ENCODE data around the gene CEP170. TPM values are rescaled to one million over a fixed set of nuclear protein-coding genes. Genes with fewer than 3 reads are reported as not detected.

Gene CEP170
- polyA plus RNA-seq, 6 donors from 2014 or later, result 16.6 to 36.0 (median 23.2) TPM

GRCh38 chr1:243261390-243261789 is 6.3 kb upstream of the CEP170 start:
- ATAC-seq (ENCODE audit: low read depth in 2 of 2) (no peak), DNase-seq (no peak)
- Mint-ChIP-seq H3K4me1 (peaks cover 9 to 41% (median 16%) of the 10 kb centered on the region in 3 donors), H3K27ac (peak overlapping the region in 1 of 6 donors; percentile 15), H3K36me3 (no peaks in the 10 kb centered on the region), H3K27me3 (no peaks in the 10 kb centered on the region), H3K4me3 (no peak overlapping the region), H3K9me3 (no peaks in the 10 kb centered on the region)

DNA sequence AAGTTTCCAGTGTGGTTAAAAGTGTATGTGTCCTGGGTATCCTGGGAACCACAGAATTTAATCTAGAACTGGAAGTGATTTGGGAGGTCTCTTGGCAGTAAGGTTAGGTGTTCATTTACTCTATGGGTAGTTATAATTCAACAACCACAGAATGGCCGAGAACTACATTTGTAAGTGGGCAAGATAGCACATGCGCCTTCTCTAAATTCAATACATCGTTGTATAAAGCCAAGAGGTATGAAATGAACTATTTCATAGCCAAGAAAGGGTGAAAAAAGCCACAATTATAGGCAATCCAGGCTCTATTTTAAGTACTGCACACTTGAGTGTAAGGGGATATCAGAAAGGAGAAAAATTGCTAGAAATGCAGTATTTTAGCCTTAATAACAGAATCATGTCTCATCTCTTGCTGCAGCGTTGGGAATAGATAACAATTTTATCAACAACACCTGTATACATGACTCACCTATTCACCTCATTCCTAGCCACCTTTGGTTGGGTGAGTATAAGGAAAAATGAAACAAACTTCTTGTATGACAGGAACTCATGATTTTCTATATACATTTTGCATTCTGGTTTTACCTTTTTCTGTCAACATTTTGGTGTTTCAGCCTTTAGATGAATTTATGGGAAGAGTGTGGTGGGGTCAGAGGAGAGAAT is 5.3 kb upstream of the CEP170 start:
- H3K36me3 Mint-ChIP-seq, result no peaks in the 10 kb centered on the region
- H3K4me3 Mint-ChIP-seq, result no peak overlapping the region
- ATAC-seq (ENCODE audit: low read depth in 2 of 2), result no peak
- H3K4me1 Mint-ChIP-seq, result peaks cover 9 to 45% (median 16%) of the 10 kb centered on the region in 3 donors
- no peaks in the 10 kb centered on the region for H3K9me3 Mint-ChIP-seq
- no peaks in the 10 kb centered on the region for H3K27me3 Mint-ChIP-seq
- DNase-seq, result no peak
- no peak overlapping the region for H3K27ac Mint-ChIP-seq

- H3K27me3 Mint-ChIP-seq, result no peaks in the 10 kb centered on the region
- peaks cover 8 to 38% (median 20%) of the 10 kb centered on the region in 3 donors for H3K4me1 Mint-ChIP-seq
- no peaks in the 10 kb centered on the region for H3K9me3 Mint-ChIP-seq
- DNase-seq (no peak), ATAC-seq (ENCODE audit: low read depth in 2 of 2) (no peak)
- H3K4me3 Mint-ChIP-seq, result no peak overlapping the region
- no peaks in the 10 kb centered on the region for H3K36me3 Mint-ChIP-seq
- no peak overlapping the region for H3K27ac Mint-ChIP-seq
Measured at GRCh38 chr1:243258731-243259130, 3.6 kb upstream of the CEP170 start.

DNA sequence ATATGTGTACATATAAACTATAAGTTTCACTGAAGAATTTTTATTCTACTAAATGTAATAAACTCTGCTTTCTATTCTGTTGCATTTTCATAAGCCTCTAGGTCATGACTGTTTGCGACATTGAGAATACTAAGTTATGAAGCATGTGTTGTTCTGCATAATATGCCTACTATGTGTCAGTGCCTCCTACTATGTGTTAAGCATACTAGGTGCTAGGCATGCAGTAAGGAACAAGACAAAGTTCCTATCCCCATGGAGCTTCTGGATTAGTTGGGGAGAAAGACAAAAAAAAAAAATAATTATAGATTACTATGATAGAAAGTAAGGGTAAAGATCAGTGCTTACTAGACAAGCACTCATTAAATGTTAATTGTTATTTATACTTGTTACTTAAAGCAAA is 2.1 kb upstream of the CEP170 start:
- Mint-ChIP-seq H3K27me3 (no peaks in the 10 kb centered on the region), H3K4me3 (peak overlapping the region in 5 of 8 donors; percentile 20 to 100 (median 99)), H3K9me3 (no peaks in the 10 kb centered on the region), H3K36me3 (no peaks in the 10 kb centered on the region), H3K4me1 (peaks cover 16 to 43% (median 26%) of the 10 kb centered on the region in 3 donors), H3K27ac (no peak overlapping the region)
- DNase-seq, result no peak
- no peak for ATAC-seq (ENCODE audit: low read depth in 2 of 2)

- H3K4me3 Mint-ChIP-seq, result peak overlapping the region; percentile 97 to 100 (median 99)
- peak overlapping the region; percentile 41 to 100 (median 100) for H3K27ac Mint-ChIP-seq
- H3K9me3 Mint-ChIP-seq, result no peaks in the 10 kb centered on the region
- ATAC-seq (ENCODE audit: low read depth in 2 of 2), result no peak
- peaks cover 16 to 44% (median 26%) of the 10 kb centered on the region in 3 donors for H3K4me1 Mint-ChIP-seq
- H3K36me3 Mint-ChIP-seq, result no peaks in the 10 kb centered on the region
- no peaks in the 10 kb centered on the region for H3K27me3 Mint-ChIP-seq
- no peak for DNase-seq
Measured at GRCh38 chr1:243256590-243256989, 1.5 kb upstream of the CEP170 start.

DNA sequence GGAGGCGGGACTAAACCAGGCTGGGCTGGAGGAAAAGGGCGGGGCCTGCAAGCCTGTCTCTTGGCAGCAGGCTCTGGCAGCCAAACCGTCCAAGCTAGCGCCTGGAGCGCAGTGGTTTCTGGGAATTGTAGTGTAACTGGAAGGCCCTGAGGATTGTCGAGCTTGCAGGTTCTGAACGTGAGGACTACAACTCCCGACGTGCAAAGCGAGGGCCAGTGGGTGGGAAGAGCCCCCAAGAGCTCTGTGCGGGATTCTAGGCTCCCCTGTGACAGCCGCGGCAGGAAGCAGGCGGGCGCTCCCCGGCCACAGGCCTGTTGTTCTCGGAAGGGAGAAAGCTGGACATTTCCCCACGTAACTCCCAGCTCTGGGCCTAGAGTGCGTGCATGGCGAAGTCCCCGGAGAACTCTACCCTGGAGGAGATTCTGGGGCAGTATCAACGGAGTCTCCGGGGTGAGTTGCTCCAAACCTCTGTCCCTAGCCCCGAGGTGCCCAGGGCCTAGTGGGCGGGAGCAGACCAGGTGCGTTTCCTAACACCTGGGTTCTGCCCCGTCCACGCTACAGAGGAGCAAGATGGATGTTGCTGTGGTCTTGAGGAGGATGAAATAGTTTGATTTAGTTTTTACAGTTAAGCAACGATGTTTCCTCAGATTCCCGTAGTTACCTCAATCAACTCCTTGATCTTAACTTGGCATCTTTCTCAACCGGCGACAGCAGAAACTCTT is 871 bp upstream of the CEP170 start, which contains the start of gene SDCCAG8:
Gene SDCCAG8 (plus strand): TSS at position 251 of the 722 bp plus-strand sequence. CDS start 133 bp downstream, at position 384.
- Mint-ChIP-seq H3K27ac (peak within 1 kb of the TSS; percentile 99 to 100 (median 100)), H3K27me3 (no peaks in the 10 kb centered on the region), H3K4me1 (peaks cover 18 to 47% (median 24%) of the 10 kb centered on the region in 3 donors), H3K36me3 (no peaks in the 10 kb centered on the region), H3K9me3 (no peaks in the 10 kb centered on the region), H3K4me3 (peak within 1 kb of the TSS; percentile 97 to 100 (median 99))
- peak; percentile 72 to 73 for ATAC-seq (ENCODE audit: low read depth in 2 of 2)
- peak; percentile 94 for DNase-seq

GRCh38 chr1:243254233-243254926 is 701 bp downstream of the CEP170 start:
- Mint-ChIP-seq H3K27ac (peak overlapping the region; percentile 92 to 99 (median 98)), H3K27me3 (no peaks in the 10 kb centered on the region), H3K36me3 (no peaks in the 10 kb centered on the region), H3K9me3 (no peaks in the 10 kb centered on the region), H3K4me1 (peaks cover 22 to 57% (median 33%) of the 10 kb centered on the region in 3 donors), H3K4me3 (peak overlapping the region; percentile 97 to 100 (median 99))
- peak in 1 of 2 donors; percentile 3 for ATAC-seq (ENCODE audit: low read depth in 2 of 2)
- DNase-seq, result peak; percentile 44

DNA sequence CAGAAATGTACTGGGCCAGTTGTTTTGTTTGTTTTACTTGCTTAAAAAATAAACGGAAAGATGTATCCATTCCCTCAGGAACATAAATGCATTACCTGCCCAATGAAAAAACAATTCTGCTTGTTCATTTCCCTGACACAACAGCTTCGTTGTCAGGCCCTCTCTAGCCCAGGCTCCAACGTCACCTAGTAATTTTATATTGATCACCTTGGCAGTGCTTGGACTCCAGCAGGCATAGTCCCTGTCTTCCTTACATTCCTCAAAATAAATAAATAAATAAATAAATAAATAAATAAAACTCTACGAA is 1.2 kb downstream of the CEP170 start:
- Mint-ChIP-seq H3K36me3 (no peaks in the 10 kb centered on the region), H3K27ac (peak overlapping the region; percentile 33 to 99 (median 94)), H3K9me3 (no peaks in the 10 kb centered on the region), H3K4me3 (peak overlapping the region; percentile 97 to 100 (median 99)), H3K4me1 (peaks cover 22 to 56% (median 36%) of the 10 kb centered on the region in 3 donors), H3K27me3 (no peaks in the 10 kb centered on the region)
- DNase-seq, result no peak
- no peak for ATAC-seq (ENCODE audit: low read depth in 2 of 2)

- DNase-seq (no peak), ATAC-seq (ENCODE audit: low read depth in 2 of 2) (no peak)
- no peaks in the 10 kb centered on the region for H3K36me3 Mint-ChIP-seq
- peaks cover 28 to 59% (median 41%) of the 10 kb centered on the region in 3 donors for H3K4me1 Mint-ChIP-seq
- H3K9me3 Mint-ChIP-seq, result no peaks in the 10 kb centered on the region
- no peaks in the 10 kb centered on the region for H3K27me3 Mint-ChIP-seq
- peak overlapping the region; percentile 80 to 100 (median 99) for H3K4me3 Mint-ChIP-seq
- peak overlapping the region; percentile 54 to 99 (median 90) for H3K27ac Mint-ChIP-seq
Measured at GRCh38 chr1:243253211-243253925, 1.7 kb downstream of the CEP170 start.

- no peaks in the 10 kb centered on the region for H3K9me3 Mint-ChIP-seq
- no peak for DNase-seq
- peak overlapping the region in 2 of 6 donors; percentile 18 to 55 for H3K27ac Mint-ChIP-seq
- no peaks in the 10 kb centered on the region for H3K27me3 Mint-ChIP-seq
- peaks cover 42 to 68% (median 58%) of the 10 kb centered on the region in 3 donors for H3K4me1 Mint-ChIP-seq
- H3K4me3 Mint-ChIP-seq, result peak overlapping the region in 1 of 8 donors; percentile 65
- no peak for ATAC-seq (ENCODE audit: low read depth in 2 of 2)
- no peaks in the 10 kb centered on the region for H3K36me3 Mint-ChIP-seq
Measured at GRCh38 chr1:243251539-243251938, 3.5 kb downstream of the CEP170 start.

DNA sequence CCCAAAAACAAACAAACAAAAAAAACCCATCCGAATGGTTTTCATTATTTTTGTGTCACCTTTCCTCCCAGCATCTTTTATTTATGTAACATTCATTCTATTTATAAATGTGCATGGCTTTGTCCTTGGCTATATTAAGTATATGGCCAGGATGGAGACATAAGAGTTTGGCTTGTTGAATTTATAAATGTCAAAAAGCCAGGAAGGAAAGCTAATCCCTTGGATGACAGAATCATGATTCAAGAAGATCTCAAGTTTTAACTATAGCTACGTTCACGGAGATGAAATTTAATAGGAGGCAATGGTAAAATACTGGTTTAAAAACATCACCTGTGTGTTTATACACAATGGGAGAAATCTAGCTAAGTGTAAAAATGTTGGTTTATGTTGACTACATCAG is 5.0 kb downstream of the CEP170 start:
- DNase-seq (no peak), ATAC-seq (ENCODE audit: low read depth in 2 of 2) (no peak)
- H3K4me1 Mint-ChIP-seq, result peaks cover 42 to 72% (median 58%) of the 10 kb centered on the region in 3 donors
- H3K36me3 Mint-ChIP-seq, result no peaks in the 10 kb centered on the region
- H3K4me3 Mint-ChIP-seq, result no peak overlapping the region
- no peaks in the 10 kb centered on the region for H3K27me3 Mint-ChIP-seq
- H3K9me3 Mint-ChIP-seq, result no peaks in the 10 kb centered on the region
- peak overlapping the region in 1 of 6 donors; percentile 55 for H3K27ac Mint-ChIP-seq

DNA sequence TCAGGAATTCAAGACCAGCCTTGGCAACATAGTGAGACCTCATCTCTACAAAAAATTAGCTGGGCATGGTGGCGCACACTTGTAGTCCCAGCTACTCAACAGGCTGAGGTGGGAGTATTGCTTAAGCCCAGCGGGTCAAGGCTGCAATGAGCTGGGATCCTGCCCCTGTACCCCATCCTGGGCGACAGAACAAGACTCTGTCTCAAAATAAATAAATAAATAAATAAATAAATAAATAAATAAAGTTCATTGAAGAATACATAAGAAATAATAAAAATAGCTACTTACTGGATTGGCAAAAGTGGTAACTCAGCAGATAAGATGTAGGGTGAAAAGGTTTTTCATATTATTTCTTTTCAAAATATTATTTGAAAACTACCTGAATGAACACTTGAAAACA is 5.9 kb downstream of the CEP170 start:
- DNase-seq (no peak), ATAC-seq (ENCODE audit: low read depth in 2 of 2) (no peak)
- H3K27me3 Mint-ChIP-seq, result no peaks in the 10 kb centered on the region
- peaks cover 42 to 77% (median 60%) of the 10 kb centered on the region in 3 donors for H3K4me1 Mint-ChIP-seq
- H3K9me3 Mint-ChIP-seq, result no peaks in the 10 kb centered on the region
- no peaks in the 10 kb centered on the region for H3K36me3 Mint-ChIP-seq
- H3K4me3 Mint-ChIP-seq, result no peak overlapping the region
- H3K27ac Mint-ChIP-seq, result peak overlapping the region in 2 of 6 donors; percentile 19 to 65

DNA sequence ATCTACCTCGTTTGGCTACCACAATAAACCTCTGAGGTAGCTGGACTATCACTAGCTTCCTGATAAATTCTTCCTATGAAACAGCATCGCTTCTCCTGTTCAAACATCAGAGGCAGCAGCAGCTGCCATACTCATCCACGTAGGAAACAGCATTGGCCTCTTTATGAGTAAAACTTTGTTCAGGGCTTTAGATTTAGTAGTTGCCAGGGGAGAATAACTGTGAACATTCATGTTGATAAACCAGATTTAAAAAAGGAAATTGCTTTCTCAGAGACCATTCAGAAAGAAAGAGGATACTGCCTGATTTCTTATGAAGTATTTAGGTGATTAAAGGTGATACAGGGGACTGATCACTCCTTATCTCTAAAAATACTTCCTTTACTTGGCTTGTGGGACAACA is 7.2 kb downstream of the CEP170 start:
- DNase-seq (no peak), ATAC-seq (ENCODE audit: low read depth in 2 of 2) (no peak)
- H3K36me3 Mint-ChIP-seq, result no peaks in the 10 kb centered on the region
- H3K4me1 Mint-ChIP-seq, result peaks cover 35 to 75% (median 55%) of the 10 kb centered on the region in 3 donors
- no peaks in the 10 kb centered on the region for H3K9me3 Mint-ChIP-seq
- H3K27ac Mint-ChIP-seq, result peak overlapping the region; percentile 45 to 91 (median 72)
- H3K4me3 Mint-ChIP-seq, result no peak overlapping the region
- H3K27me3 Mint-ChIP-seq, result no peaks in the 10 kb centered on the region
